H9 (cell line): Measurements from ENCODE around the gene ABCC11. TPM values are rescaled to one million over a fixed set of nuclear protein-coding genes. Genes with fewer than 3 reads are reported as not detected.

Source experiments
- DNase-seq: peaks from one replicate; pipeline ENCODE4 v3.0.0-alpha.2; 2017
- H2AFZ ChIP-seq: one replicate; pipeline ENCODE4 v1.6.1; 2013; ENCODE audit warnings: mild to moderate bottlenecking, low read length, control low read depth, moderate library complexity
- H2AK5ac ChIP-seq: 2 replicates; pipeline ENCODE4 v1.6.1; 2013; ENCODE audit warnings: low read length, control low read depth, mixed read lengths; ENCODE audit not compliant: insufficient read length
- H2BK120ac ChIP-seq: one replicate; pipeline ENCODE4 v1.6.1; 2013; ENCODE audit warnings: low read depth, mild to moderate bottlenecking, low read length, control low read depth, inconsistent platforms; ENCODE audit not compliant: poor library complexity, severe bottlenecking
- H2BK12ac ChIP-seq: 2 replicates; pipeline ENCODE4 v1.6.1; 2013; ENCODE audit warnings: low read length, control low read depth, mixed read lengths, low read depth; ENCODE audit not compliant: insufficient read length
- H2BK15ac ChIP-seq: 2 replicates; pipeline ENCODE4 v1.6.1; 2013; ENCODE audit warnings: low read depth, low read length, control low read depth
- H2BK20ac ChIP-seq: one replicate; pipeline ENCODE4 v1.6.1; 2013; ENCODE audit warnings: low read depth, mild to moderate bottlenecking, low read length, control low read depth, inconsistent platforms; ENCODE audit not compliant: poor library complexity, severe bottlenecking
- H2BK5ac ChIP-seq: 2 replicates; pipeline ENCODE4 v1.6.1; 2013; ENCODE audit warnings: low read length, control low read depth, mixed read lengths; ENCODE audit not compliant: insufficient read length
- H3K14ac ChIP-seq: 2 replicates; pipeline ENCODE4 v1.6.1; 2013; ENCODE audit warnings: low read length, control low read depth; ENCODE audit not compliant: insufficient read depth
- H3K18ac ChIP-seq: 2 replicates; pipeline ENCODE4 v1.6.1; 2013; ENCODE audit warnings: low read depth, mild to moderate bottlenecking, mixed read lengths, low read length, control low read depth; ENCODE audit not compliant: insufficient read length
- H3K23ac ChIP-seq: 2 replicates; pipeline ENCODE4 v1.6.1; 2013; ENCODE audit warnings: low read length, control low read depth, mixed read lengths, low read depth; ENCODE audit not compliant: insufficient read length
- H3K23me2 ChIP-seq: 2 replicates; pipeline ENCODE4 v1.6.1; 2013; ENCODE audit warnings: low read depth, mild to moderate bottlenecking, mixed read lengths, low read length, control low read depth; ENCODE audit not compliant: insufficient read length, poor library complexity, severe bottlenecking
- H3K27ac ChIP-seq: 2 replicates; pipeline ENCODE4 v1.5.1; 2013; ENCODE audit warnings: low read length, control low read depth, mixed read lengths, low read depth; ENCODE audit not compliant: insufficient read length
- H3K27me3 ChIP-seq: 2 replicates; pipeline ENCODE4 v1.6.1; 2013; ENCODE audit warnings: low read length, control low read depth, inconsistent platforms; ENCODE audit not compliant: insufficient read depth
- H3K4ac ChIP-seq: 2 replicates; pipeline ENCODE4 v1.6.1; 2013; ENCODE audit warnings: low read depth, mild to moderate bottlenecking, control low read depth, inconsistent platforms, low read length, moderate library complexity
- H3K4me1 ChIP-seq: 2 replicates; pipeline ENCODE4 v1.6.1; 2013; ENCODE audit warnings: low read length, control low read depth, inconsistent platforms; ENCODE audit not compliant: insufficient read depth
- H3K4me2 ChIP-seq: 2 replicates; pipeline ENCODE4 v1.6.1; 2013; ENCODE audit warnings: low read length, control low read depth, mixed read lengths; ENCODE audit not compliant: insufficient read length, insufficient read depth
- H3K56ac ChIP-seq: 2 replicates; pipeline ENCODE4 v1.6.1; 2013; ENCODE audit warnings: low read depth, mild to moderate bottlenecking, mixed read lengths, low read length, control low read depth; ENCODE audit not compliant: insufficient read length
- H3K79me1 ChIP-seq: 2 replicates; pipeline ENCODE4 v1.6.1; 2013; ENCODE audit warnings: low read depth, mild to moderate bottlenecking, moderate library complexity, low read length, control low read depth, inconsistent platforms; ENCODE audit not compliant: insufficient read depth, poor library complexity, severe bottlenecking
- H3K79me2 ChIP-seq: 2 replicates; pipeline ENCODE4 v1.6.1; 2013; ENCODE audit warnings: low read length, control low read depth, inconsistent platforms; ENCODE audit not compliant: insufficient read depth
- H3K9ac ChIP-seq: 2 replicates; pipeline ENCODE4 v1.6.1; 2013; ENCODE audit warnings: low read length, control low read depth, mixed read lengths; ENCODE audit not compliant: insufficient read length; ENCODE audit errors: extremely low read depth
- H3K9me3 ChIP-seq: one replicate; pipeline ENCODE4 v1.6.1; 2013; ENCODE audit warnings: low read depth, low read length, inconsistent platforms; ENCODE audit not compliant: control insufficient read depth
- H3T11ph ChIP-seq: one replicate; pipeline ENCODE4 v1.6.1; 2013; ENCODE audit warnings: mild to moderate bottlenecking, low read length, control low read depth, inconsistent platforms
- H4K20me1 ChIP-seq: one replicate; pipeline ENCODE4 v1.6.1; 2013; ENCODE audit not compliant: control insufficient read depth, insufficient read length, insufficient read depth
- H4K5ac ChIP-seq: 2 replicates; pipeline ENCODE4 v1.6.1; 2013; ENCODE audit warnings: low read depth, mild to moderate bottlenecking, mixed read lengths, low read length, control low read depth; ENCODE audit not compliant: insufficient read length
- H4K8ac ChIP-seq: replicated peaks from 2 replicates; pipeline ENCODE4 v1.6.1; 2013; ENCODE audit warnings: low read length, control low read depth, mixed read lengths, low read depth; ENCODE audit not compliant: insufficient read length
- H4K91ac ChIP-seq: 2 replicates; pipeline ENCODE4 v1.6.1; 2013; ENCODE audit warnings: low read depth, mild to moderate bottlenecking, moderate library complexity, mixed read lengths, low read length, control low read depth; ENCODE audit not compliant: insufficient read length
- H3K27ac Mint-ChIP-seq, 3 experiments: 2 replicates in 2 of 3; 3 replicates in 1 of 3; pipeline ENCODE4 v1.8.0; 2020 to 2021; ENCODE audit warnings: mixed read lengths in 3 of 3, mild to moderate bottlenecking in 1 of 3, moderate library complexity in 1 of 3
- H3K27me3 Mint-ChIP-seq: 2 replicates; pipeline ENCODE4 v1.8.0; 2021; ENCODE audit warnings: low read depth, mild to moderate bottlenecking, moderate library complexity, mixed read lengths
- H3K36me3 Mint-ChIP-seq, 3 experiments: 2 replicates in 2 of 3; 3 replicates in 1 of 3; pipeline ENCODE4 v1.8.0; 2020 to 2021; ENCODE audit warnings: low read depth in 3 of 3, mixed read lengths in 3 of 3; ENCODE audit not compliant: insufficient read depth in 1 of 3
- H3K4me1 Mint-ChIP-seq, 2 experiments: 2 replicates each; pipeline ENCODE4 v1.8.0; 2020; ENCODE audit warnings: mixed read lengths in 2 of 2
- H3K4me3 Mint-ChIP-seq, 2 experiments: 2 replicates in 1 of 2; 3 replicates in 1 of 2; pipeline ENCODE4 v1.8.0; 2020 to 2021; ENCODE audit warnings: mild to moderate bottlenecking in 2 of 2, mixed read lengths in 2 of 2, moderate library complexity in 1 of 2
- H3K9me3 Mint-ChIP-seq, 2 experiments: 2 replicates in 1 of 2; 3 replicates in 1 of 2; pipeline ENCODE4 v1.8.0; 2020; ENCODE audit warnings: mild to moderate bottlenecking in 2 of 2, mixed read lengths in 2 of 2, moderate library complexity in 1 of 2
- CTCF ChIP-seq: fragments of 200-600 bp; sonication (generic); conservative IDR thresholded peaks from 3 replicates; pipeline ENCODE4 v1.8.0; 2021; ENCODE audit warnings: antibody characterized with exemption, mild to moderate bottlenecking
- total RNA-seq: library from RNA; stranded (reverse); gene quantifications from 2 replicates; pipeline ENCODE4 v1.2.1, GENCODE V29; 2021

The ABCC11 gene
- total RNA-seq, 1 experiment from 2014 or later = 0.33 TPM

DNA sequence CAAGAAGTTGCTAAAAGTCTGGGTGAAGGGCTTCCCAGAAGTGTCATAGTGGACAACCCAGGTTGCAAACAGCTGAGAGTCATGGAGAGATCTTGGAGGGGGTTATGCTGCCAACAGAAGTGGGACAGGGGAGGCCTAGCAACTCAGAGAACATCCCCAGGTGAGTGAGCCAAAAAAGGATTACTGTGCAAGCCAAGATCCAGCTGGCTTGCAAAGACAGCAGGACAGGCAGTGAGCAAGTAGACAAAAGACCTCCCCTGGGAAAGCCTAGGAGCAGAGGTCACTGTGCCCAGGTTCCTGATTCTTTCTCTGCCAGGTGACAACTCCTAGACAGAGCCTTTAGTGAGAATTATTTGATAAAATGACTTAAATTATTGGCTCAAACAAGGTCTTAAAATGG is 12.7 kb downstream of the ABCC11 start:
- Mint-ChIP-seq H3K9me3 (no peaks in the 10 kb centered on the region), H3K27ac (peak overlapping the region in 1 of 3 experiments; percentile 51; a peak in 1 of 7 replicates), H3K4me1 (peaks cover 0 to 16% of the 10 kb centered on the region in 2 experiments; a peak in 2 of 4 replicates), H3K4me3 (no peak overlapping the region), H3K27me3 (no peaks in the 10 kb centered on the region; the same call in 1 of the 2 replicates), H3K36me3 (no peaks in the 10 kb centered on the region)
- Histone ChIP-seq H4K91ac (no peak overlapping the region), H4K20me1 (no peaks in the 10 kb centered on the region), H3K27me3 (no peaks in the 10 kb centered on the region), H3T11ph (no peak overlapping the region), H3K18ac (no peak overlapping the region), H2BK120ac (no peak overlapping the region), H3K79me2 (no peaks in the 10 kb centered on the region), H3K4me2 (no peak overlapping the region), H3K79me1 (no peaks in the 10 kb centered on the region), H2AK5ac (no peak overlapping the region), H3K4ac (no peak overlapping the region), H2BK20ac (no peak overlapping the region), H3K56ac (no peak overlapping the region), H3K4me1 (no peaks in the 10 kb centered on the region; the same call in 1 of the 2 replicates), H3K9ac (no peak overlapping the region), H3K9me3 (no peaks in the 10 kb centered on the region), H2BK15ac (no peak overlapping the region), H2BK5ac (no peak overlapping the region), H2BK12ac (no peak overlapping the region), H3K23ac (no peak overlapping the region), H3K14ac (no peak overlapping the region), H3K23me2 (no peaks in the 10 kb centered on the region), H4K8ac (no peak overlapping the region), H4K5ac (no peak overlapping the region), H2AFZ (no peak overlapping the region), H3K27ac (no peak overlapping the region)
- DNase-seq = no peak
- no peak for TF ChIP-seq CTCF
